ENCODE data around the gene ANLN. TPM values are rescaled to one million over a fixed set of nuclear protein-coding genes. Genes with fewer than 3 reads are reported as not detected.
A peak's percentile ranks its signal among the peaks of the same experiment; 100 is the strongest.

ANLN gene
- total RNA-seq, 1 experiment from 2014 or later: 78.9 TPM

DNA sequence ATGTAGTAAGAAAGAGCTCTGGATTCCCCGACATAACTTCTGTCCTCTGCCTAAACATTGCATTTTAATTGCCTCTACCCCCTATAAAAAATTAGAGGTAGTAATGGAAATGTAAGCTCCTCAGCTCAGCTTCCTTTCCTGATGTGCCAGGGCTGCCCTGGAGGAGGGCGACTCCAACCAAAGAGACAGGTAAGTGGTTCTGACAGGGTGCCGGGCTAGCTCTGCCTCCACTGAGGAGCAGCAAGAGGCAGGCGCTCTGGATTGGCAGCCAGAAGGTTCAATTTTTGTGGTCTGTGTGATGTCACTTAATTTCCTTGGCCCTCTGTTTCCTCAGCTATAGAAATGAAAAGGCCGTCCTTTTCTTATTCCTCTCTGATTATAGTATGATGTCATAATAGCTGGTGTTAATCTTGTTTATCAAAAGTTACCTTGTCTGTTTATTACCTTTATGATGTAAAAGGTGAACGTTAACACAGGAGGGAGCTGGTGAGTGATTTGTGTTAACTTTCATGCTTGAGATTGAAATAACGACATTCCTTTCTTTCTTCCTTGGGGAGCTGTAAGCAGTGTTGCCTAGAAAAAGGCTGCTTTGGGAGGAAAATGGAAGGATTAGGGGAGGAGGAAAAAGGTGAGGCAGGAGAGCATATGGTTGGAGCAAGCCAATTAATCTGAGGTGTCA is 51.8 kb downstream of the ANLN start:
- no peaks in the 10 kb centered on the region for H3K4me1 Mint-ChIP-seq
- WGBS (ENCODE audit: extremely low coverage, insufficient read length, low lambda C conversion rate): no CpG with 5 or more reads among the region's 7 CpGs
- no peak overlapping the region for H3K56ac ChIP-seq (ENCODE audit: insufficient read length, low read depth, low read length)

More for the DNA sequence above, 51.8 kb downstream of the ANLN start:
- Mint-ChIP-seq H3K4me3 (no peak overlapping the region), H3K36me3 (ENCODE audit: insufficient read depth in 1 of 3, low read depth in 3 of 3) (peaks cover 15 to 25% (median 22%) of the 10 kb centered on the region in 3 experiments), H3K27me3 (ENCODE audit: low read depth) (no peaks in the 10 kb centered on the region), H3K27ac (no peak overlapping the region), H3K9me3 (no peaks in the 10 kb centered on the region)
- H4K8ac ChIP-seq (replicated peaks; ENCODE audit: insufficient read length, low read depth, low read length): no peak overlapping the region
- no peak overlapping the region for H3K4me2 ChIP-seq (ENCODE audit: insufficient read depth, insufficient read length, low read length)
- TF ChIP-seq, protein P1, sequence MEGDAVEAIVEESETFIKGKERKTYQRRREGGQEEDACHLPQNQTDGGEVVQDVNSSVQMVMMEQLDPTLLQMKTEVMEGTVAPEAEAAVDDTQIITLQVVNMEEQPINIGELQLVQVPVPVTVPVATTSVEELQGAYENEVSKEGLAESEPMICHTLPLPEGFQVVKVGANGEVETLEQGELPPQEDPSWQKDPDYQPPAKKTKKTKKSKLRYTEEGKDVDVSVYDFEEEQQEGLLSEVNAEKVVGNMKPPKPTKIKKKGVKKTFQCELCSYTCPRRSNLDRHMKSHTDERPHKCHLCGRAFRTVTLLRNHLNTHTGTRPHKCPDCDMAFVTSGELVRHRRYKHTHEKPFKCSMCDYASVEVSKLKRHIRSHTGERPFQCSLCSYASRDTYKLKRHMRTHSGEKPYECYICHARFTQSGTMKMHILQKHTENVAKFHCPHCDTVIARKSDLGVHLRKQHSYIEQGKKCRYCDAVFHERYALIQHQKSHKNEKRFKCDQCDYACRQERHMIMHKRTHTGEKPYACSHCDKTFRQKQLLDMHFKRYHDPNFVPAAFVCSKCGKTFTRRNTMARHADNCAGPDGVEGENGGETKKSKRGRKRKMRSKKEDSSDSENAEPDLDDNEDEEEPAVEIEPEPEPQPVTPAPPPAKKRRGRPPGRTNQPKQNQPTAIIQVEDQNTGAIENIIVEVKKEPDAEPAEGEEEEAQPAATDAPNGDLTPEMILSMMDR (conservative IDR thresholded peaks at IDR 0.05): 0 out of 3 replicates have a peak, but pooled peaks have one; percentile 15
- no peak overlapping the region for H2BK20ac ChIP-seq (ENCODE audit: low read depth, low read length, poor library complexity, severe bottlenecking)
- no peak overlapping the region for H2BK120ac ChIP-seq (ENCODE audit: low read depth, low read length, poor library complexity, severe bottlenecking)
- H2BK5ac ChIP-seq (ENCODE audit: insufficient read length, low read length): no peak overlapping the region
- no peaks in the 10 kb centered on the region for H4K20me1 ChIP-seq (ENCODE audit: control insufficient read depth, insufficient read depth, insufficient read length)
- H3K79me2 ChIP-seq (ENCODE audit: insufficient read depth, low read length): no peaks in the 10 kb centered on the region
- no peak overlapping the region for H4K91ac ChIP-seq (ENCODE audit: insufficient read length, low read depth, low read length)
- no peak overlapping the region for H3T11ph ChIP-seq (ENCODE audit: low read length)
- H3K9ac ChIP-seq (ENCODE audit: extremely low read depth, insufficient read length, low read length): no peak overlapping the region
- no peak overlapping the region for H4K5ac ChIP-seq (ENCODE audit: insufficient read length, low read depth, low read length)
- H3K18ac ChIP-seq (ENCODE audit: insufficient read length, low read depth, low read length): no peak overlapping the region
- H3K79me1 ChIP-seq (ENCODE audit: insufficient read depth, low read depth, low read length, poor library complexity, severe bottlenecking): no peaks in the 10 kb centered on the region
- H3K27me3 ChIP-seq (ENCODE audit: insufficient read depth, low read length): no peaks in the 10 kb centered on the region
- H3K27ac ChIP-seq (ENCODE audit: insufficient read length, low read depth, low read length): no peak overlapping the region
- no peak overlapping the region for H3K23ac ChIP-seq (ENCODE audit: insufficient read length, low read depth, low read length)
- H3K4me1 ChIP-seq (ENCODE audit: insufficient read depth, low read length): no peaks in the 10 kb centered on the region; the same call in 1 of the 2 replicates
- peak; percentile 52 for DNase-seq
- H2AK5ac ChIP-seq (ENCODE audit: insufficient read length, low read length): no peak overlapping the region
- H2AFZ ChIP-seq (ENCODE audit: low read length): no peak overlapping the region
- no peaks in the 10 kb centered on the region for H3K23me2 ChIP-seq (ENCODE audit: insufficient read length, low read depth, low read length, poor library complexity, severe bottlenecking)
- H2BK12ac ChIP-seq (ENCODE audit: insufficient read length, low read depth, low read length): no peak overlapping the region
- no peak overlapping the region for H2BK15ac ChIP-seq (ENCODE audit: low read depth, low read length)
- H3K4ac ChIP-seq (ENCODE audit: low read depth, low read length): no peak overlapping the region
- no peak overlapping the region for H3K14ac ChIP-seq (ENCODE audit: insufficient read depth, low read length)
- no peaks in the 10 kb centered on the region for H3K9me3 ChIP-seq (ENCODE audit: control insufficient read depth, low read depth, low read length)

Measured in H9 (cell line).